ENCODE results near the gene PRLHR. TPM values are rescaled to one million over a fixed set of nuclear protein-coding genes. Genes with fewer than 3 reads are reported as not detected.

PRLHR gene
- total RNA-seq, 4 donors from 2014 or later: not detected

DNA sequence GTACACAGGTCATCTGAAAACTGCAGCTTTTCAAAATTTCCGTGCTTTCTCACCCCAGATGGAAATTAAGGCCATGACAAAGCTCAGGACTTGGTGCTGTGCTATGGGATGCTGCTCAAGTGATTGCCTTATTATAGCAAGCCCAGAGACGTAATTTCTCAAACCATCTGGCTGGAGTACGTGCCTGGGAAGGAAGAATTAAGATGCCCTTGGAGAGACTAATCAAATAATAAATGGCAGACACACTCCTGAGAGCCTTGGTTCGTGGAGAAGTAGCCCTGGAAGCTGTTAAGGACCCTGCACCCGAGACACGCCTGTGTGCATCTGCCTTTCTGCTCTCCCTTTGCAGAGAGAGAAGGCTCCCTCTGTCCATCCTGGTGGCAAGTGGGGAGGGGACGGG is 38.3 kb upstream of the PRLHR start:
- intact Hi-C loops (cut with DNase I; ENCODE audit: low total_unique reads): no loop called here
- Histone ChIP-seq H3K9me3 (no peaks in the 10 kb centered on the region), H3K4me1 (no peaks in the 10 kb centered on the region), H3K36me3 (no peaks in the 10 kb centered on the region), H3K27me3 (no peaks in the 10 kb centered on the region), H3K27ac (no peak overlapping the region), H3K4me3 (no peak overlapping the region)
- in situ Hi-C loops (cut with MboI; ENCODE audit: low sequenced_read_pairs in 4 of 4): no loop called here
- TF ChIP-seq, protein P1, sequence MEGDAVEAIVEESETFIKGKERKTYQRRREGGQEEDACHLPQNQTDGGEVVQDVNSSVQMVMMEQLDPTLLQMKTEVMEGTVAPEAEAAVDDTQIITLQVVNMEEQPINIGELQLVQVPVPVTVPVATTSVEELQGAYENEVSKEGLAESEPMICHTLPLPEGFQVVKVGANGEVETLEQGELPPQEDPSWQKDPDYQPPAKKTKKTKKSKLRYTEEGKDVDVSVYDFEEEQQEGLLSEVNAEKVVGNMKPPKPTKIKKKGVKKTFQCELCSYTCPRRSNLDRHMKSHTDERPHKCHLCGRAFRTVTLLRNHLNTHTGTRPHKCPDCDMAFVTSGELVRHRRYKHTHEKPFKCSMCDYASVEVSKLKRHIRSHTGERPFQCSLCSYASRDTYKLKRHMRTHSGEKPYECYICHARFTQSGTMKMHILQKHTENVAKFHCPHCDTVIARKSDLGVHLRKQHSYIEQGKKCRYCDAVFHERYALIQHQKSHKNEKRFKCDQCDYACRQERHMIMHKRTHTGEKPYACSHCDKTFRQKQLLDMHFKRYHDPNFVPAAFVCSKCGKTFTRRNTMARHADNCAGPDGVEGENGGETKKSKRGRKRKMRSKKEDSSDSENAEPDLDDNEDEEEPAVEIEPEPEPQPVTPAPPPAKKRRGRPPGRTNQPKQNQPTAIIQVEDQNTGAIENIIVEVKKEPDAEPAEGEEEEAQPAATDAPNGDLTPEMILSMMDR (IDR thresholded peaks at IDR 0.05 in 4 of 5, conservative IDR thresholded peaks at IDR 0.05 in 1 of 5): no peak
- TF ChIP-seq POLR2A (IDR thresholded peaks at IDR 0.05): no peak
- ATAC-seq (no peak), DNase-seq (no peak)

- Histone ChIP-seq H3K36me3 (no peaks in the 10 kb centered on the region), H3K4me1 (no peaks in the 10 kb centered on the region), H3K27ac (no peak overlapping the region), H3K4me3 (no peak overlapping the region), H3K9me3 (no peaks in the 10 kb centered on the region), H3K27me3 (peaks cover 0 to 2% (median 0%) of the 10 kb centered on the region in 3 donors)
- ATAC-seq (peak in 1 of 2 donors; percentile 64), DNase-seq (no peak)
- intact Hi-C loops (cut with DNase I; ENCODE audit: low total_unique reads) (no loop called here), in situ Hi-C loops (cut with MboI; ENCODE audit: low sequenced_read_pairs in 4 of 4) (no loop called here)
- TF ChIP-seq, protein P1 (IDR thresholded peaks at IDR 0.05 in 4 of 5, conservative IDR thresholded peaks at IDR 0.05 in 1 of 5): no peak
- TF ChIP-seq POLR2A (IDR thresholded peaks at IDR 0.05): no peak
Observed at GRCh38 chr10:118629211-118629610, 33.8 kb upstream of the PRLHR start.

- intact Hi-C loops (cut with DNase I; ENCODE audit: low total_unique reads): no loop called here
- no peak for TF ChIP-seq POLR2A (IDR thresholded peaks at IDR 0.05)
- TF ChIP-seq, protein P1 (IDR thresholded peaks at IDR 0.05 in 4 of 5, conservative IDR thresholded peaks at IDR 0.05 in 1 of 5): no peak
- DNase-seq (no peak), ATAC-seq (no peak)
- in situ Hi-C loops (cut with MboI; ENCODE audit: low sequenced_read_pairs in 4 of 4): no loop called here
- Histone ChIP-seq H3K4me3 (no peak overlapping the region), H3K27ac (no peak overlapping the region), H3K4me1 (no peaks in the 10 kb centered on the region), H3K27me3 (peaks cover 0 to 2% (median 0%) of the 10 kb centered on the region in 3 donors), H3K36me3 (no peaks in the 10 kb centered on the region), H3K9me3 (no peaks in the 10 kb centered on the region)
Observed at GRCh38 chr10:118628397-118628796, 32.9 kb upstream of the PRLHR start.

GRCh38 chr10:118626953-118627352 is 31.5 kb upstream of the PRLHR start:
- Histone ChIP-seq H3K4me3 (no peak overlapping the region), H3K36me3 (no peaks in the 10 kb centered on the region), H3K4me1 (no peaks in the 10 kb centered on the region), H3K27ac (no peak overlapping the region), H3K9me3 (no peaks in the 10 kb centered on the region), H3K27me3 (peaks cover 0 to 2% (median 0%) of the 10 kb centered on the region in 3 donors)
- intact Hi-C loops (cut with DNase I; ENCODE audit: low total_unique reads) (no loop called here), in situ Hi-C loops (cut with MboI; ENCODE audit: low sequenced_read_pairs in 4 of 4) (no loop called here)
- DNase-seq (no peak), ATAC-seq (no peak)
- TF ChIP-seq POLR2A (IDR thresholded peaks at IDR 0.05): no peak
- TF ChIP-seq, protein P1 (IDR thresholded peaks at IDR 0.05 in 4 of 5, conservative IDR thresholded peaks at IDR 0.05 in 1 of 5): no peak

- Histone ChIP-seq H3K27me3 (peaks cover 0 to 2% (median 0%) of the 10 kb centered on the region in 3 donors), H3K4me1 (no peaks in the 10 kb centered on the region), H3K9me3 (no peaks in the 10 kb centered on the region), H3K4me3 (no peak overlapping the region), H3K36me3 (no peaks in the 10 kb centered on the region), H3K27ac (no peak overlapping the region)
- TF ChIP-seq, protein P1 (IDR thresholded peaks at IDR 0.05 in 4 of 5, conservative IDR thresholded peaks at IDR 0.05 in 1 of 5): no peak
- no peak for TF ChIP-seq POLR2A (IDR thresholded peaks at IDR 0.05)
- intact Hi-C loops (cut with DNase I; ENCODE audit: low total_unique reads) (no loop called here), in situ Hi-C loops (cut with MboI; ENCODE audit: low sequenced_read_pairs in 4 of 4) (no loop called here)
- no peak for DNase-seq
- ATAC-seq: no peak
Observed at GRCh38 chr10:118625504-118625903, 30.1 kb upstream of the PRLHR start.
